Endothelial cell of umbilical vein (primary cell): ENCODE results near the gene SPSB3. TPM values are rescaled to one million over a fixed set of nuclear protein-coding genes. Genes with fewer than 3 reads are reported as not detected.

Source experiments
- BruUV-seq: library from RNA; stranded (reverse); fragments of 400-500 nt; replicated peaks from 2 replicates; lab custom pipeline; 2021; lab: Mats Ljungman, UMichigan
- CTCF ChIA-PET: fragments of 300-600, 350-600 bp; sonication (Branson Sonifier 250); formaldehyde crosslinking; loops from one replicate; lab custom pipeline; 2021; ENCODE audit warnings: antibody characterized with exemption, inconsistent platforms; lab: Charles Lee
- POLR2A ChIA-PET: fragments of 300-600, 350-600 bp; sonication (Branson Sonifier 250); formaldehyde crosslinking; loops from one replicate; lab custom pipeline; 2021; ENCODE audit warnings: antibody characterized with exemption, inconsistent platforms; lab: Charles Lee
- DNase-seq: peaks from one replicate; pipeline ENCODE4 v3.0.0-alpha.2; 2011; ENCODE audit warnings: low read depth, low spot score
- FAIRE-seq: peaks from 2 replicates; lab custom pipeline; 2011; peaks lifted over from hg19 to GRCh38; lab: Jason Lieb, UNC
- H2AFZ ChIP-seq: 2 replicates; pipeline ENCODE4 v1.6.0; 2012; ENCODE audit warnings: low read depth, low read length, control low read depth, inconsistent platforms
- H3K27ac ChIP-seq: 2 replicates; pipeline ENCODE4 v1.5.1; 2011; ENCODE audit warnings: low read depth, mild to moderate bottlenecking, control low read depth, low read length, moderate library complexity; ENCODE audit not compliant: insufficient read depth
- H3K27me3 ChIP-seq, 2 experiments: 2 replicates each; pipeline versions ENCODE4 v1.6.0 to v1.6.1; 2011; ENCODE audit warnings: low read length in 2 of 2, mixed read lengths in 1 of 2; ENCODE audit not compliant: control insufficient read depth in 2 of 2, insufficient read depth in 2 of 2
- H3K36me3 ChIP-seq, 2 experiments: 2 replicates in 1 of 2; 3 replicates in 1 of 2; pipeline ENCODE4 v1.5.1; 2011; ENCODE audit warnings: low read length in 2 of 2, mild to moderate bottlenecking in 1 of 2, moderate library complexity in 1 of 2; ENCODE audit not compliant: control insufficient read depth in 2 of 2, insufficient read depth in 2 of 2; ENCODE audit errors: extremely low read depth in 1 of 2
- H3K4me1 ChIP-seq: 3 replicates; pipeline ENCODE4 v1.5.1; 2011; ENCODE audit warnings: mild to moderate bottlenecking, low read length; ENCODE audit not compliant: control insufficient read depth, insufficient read depth; ENCODE audit errors: extremely low read depth
- H3K4me2 ChIP-seq: 2 replicates; pipeline ENCODE4 v1.6.1; 2011; ENCODE audit warnings: low read length, control low read depth, mixed read lengths; ENCODE audit not compliant: insufficient read depth
- H3K4me3 ChIP-seq, 3 experiments: fragments of 200-600 bp in 1 of 3; sonication (generic), shearing (Covaris generic) in 1 of 3; replicated peaks in 1 of 3; 2 replicates each; pipeline ENCODE4 v1.5.1; 2011 to 2016; ENCODE audit warnings: control low read depth in 3 of 3, low read length in 3 of 3, mild to moderate bottlenecking in 2 of 3, inconsistent platforms in 1 of 3, low read depth in 1 of 3, moderate library complexity in 1 of 3; ENCODE audit not compliant: insufficient read depth in 1 of 3
- H3K79me2 ChIP-seq: 2 replicates; pipeline ENCODE4 v1.6.0; 2012; ENCODE audit warnings: low read length, inconsistent platforms; ENCODE audit not compliant: control insufficient read depth, insufficient read depth
- H3K9ac ChIP-seq: replicated peaks from 2 replicates; pipeline ENCODE3; 2011; ENCODE audit warnings: low read length, control low read depth; ENCODE audit not compliant: insufficient read depth; ENCODE audit errors: extremely low read depth
- H3K9me1 ChIP-seq: replicated peaks from 3 replicates; pipeline ENCODE4 v1.6.0; 2011; ENCODE audit warnings: mild to moderate bottlenecking, low read length; ENCODE audit not compliant: control insufficient read depth, insufficient read depth; ENCODE audit errors: extremely low read depth
- H3K9me3 ChIP-seq: replicated peaks from 2 replicates; pipeline ENCODE4 v1.5.1; 2012; ENCODE audit warnings: low read length, inconsistent platforms; ENCODE audit not compliant: control insufficient read depth, insufficient read depth
- H4K20me1 ChIP-seq: replicated peaks from 2 replicates; pipeline ENCODE3; 2011; ENCODE audit warnings: mild to moderate bottlenecking, low read length; ENCODE audit not compliant: control insufficient read depth, insufficient read depth; ENCODE audit errors: extremely low read depth
- CTCF ChIP-seq, 2 donors: IDR thresholded peaks; 1 replicate in 1 of 2; 2 replicates in 1 of 2; pipeline ENCODE4 v1.5.1; 2011; ENCODE audit warnings: low read length in 2 of 2, mild to moderate bottlenecking in 2 of 2, moderate library complexity in 2 of 2, control low read depth in 1 of 2, inconsistent platforms in 1 of 2, low read depth in 1 of 2; ENCODE audit not compliant: insufficient read depth in 1 of 2; ENCODE audit errors: extremely low read depth in 1 of 2
- EZH2 ChIP-seq: IDR thresholded peaks from 2 replicates; pipeline ENCODE4 v1.6.1; 2012; ENCODE audit warnings: borderline replicate concordance, low read depth, mild to moderate bottlenecking, moderate library complexity, low read length, inconsistent platforms; ENCODE audit not compliant: severe bottlenecking
- FOS ChIP-seq: IDR thresholded peaks from 2 replicates; pipeline ENCODE4 v1.6.1; 2011; ENCODE audit warnings: mild to moderate bottlenecking, low read length, moderate library complexity, borderline replicate concordance; ENCODE audit not compliant: insufficient read depth
- GATA2 ChIP-seq: IDR thresholded peaks from 2 replicates; pipeline ENCODE4 v1.7.0; 2011; ENCODE audit warnings: low read depth, mild to moderate bottlenecking, moderate library complexity, mixed read lengths, low read length; ENCODE audit not compliant: insufficient read length, insufficient read depth
- JUN ChIP-seq: IDR thresholded peaks from 2 replicates; pipeline ENCODE4 v1.6.1; 2011; ENCODE audit warnings: borderline replicate concordance, low read depth; ENCODE audit not compliant: insufficient read length, insufficient read depth
- MAX ChIP-seq: IDR thresholded peaks from 2 replicates; pipeline ENCODE4 v1.6.1; 2011; ENCODE audit not compliant: insufficient read depth, insufficient read length
- MYC ChIP-seq: IDR thresholded peaks from one replicate; pipeline ENCODE4 v1.6.1; 2011; ENCODE audit warnings: mild to moderate bottlenecking, low read depth, low read length
- POLR2A ChIP-seq: IDR thresholded peaks from 2 replicates; pipeline ENCODE4 v1.6.1; 2012; ENCODE audit warnings: low read depth, mild to moderate bottlenecking, control low read depth, low read length
- POLR2AphosphoS5 ChIP-seq: IDR thresholded peaks from 2 replicates; pipeline ENCODE4 v1.6.1; 2012; ENCODE audit warnings: low read depth, mild to moderate bottlenecking, control low read depth, low read length, moderate library complexity; ENCODE audit not compliant: insufficient read depth
- dilution Hi-C: fragments of 300-500 bp; cut with MboI; formaldehyde crosslinking; loops from one replicate; pipeline ENCODE4 v1.15.0; 2019; ENCODE audit warnings: low sequenced_read_pairs; ENCODE audit not compliant: extremely low pct_ligation_motif_present
- intact Hi-C: fragments of 100-400 bp; cut with micrococcal nuclease; formaldehyde crosslinking; loops from one replicate; pipeline ENCODE4 v1.10.0; 2022
- polyA plus RNA-seq, 4 experiments: library from polyadenylated mRNA; depleted of rRNA in 3 of 4; stranded (reverse) in 3 of 4; unstranded in 1 of 4; fragments of >200 nt; gene quantifications; 2 replicates each; pipeline versions ENCODE4 v1.2.1 to v1.2.3, GENCODE V29; 2011 to 2012; ENCODE audit warnings: missing spikeins in 1 of 4
- total RNA-seq: library from RNA; stranded (reverse); gene quantifications from 2 replicates; pipeline ENCODE4 v1.2.3, GENCODE V29; 2021

SPSB3 gene
- total and polyA plus RNA-seq, 2 donors (not counting 3 experiments of a cell fraction or from before 2014, with no cell fraction given): 39.0 to 86.2 TPM

GRCh38 chr16:1780677-1781072 lies 1.7 kb downstream of the SPSB3 start:
- BruUV-seq: TSS peak; percentile 44

More at GRCh38 chr16:1780677-1781072, 1.7 kb downstream of the SPSB3 start:
- no peak overlapping the region for H3K27ac ChIP-seq
- peaks cover 0 to 40% of the 10 kb centered on the region in 2 experiments for H3K36me3 ChIP-seq
- H3K9ac ChIP-seq: no peak overlapping the region
- no peak for FAIRE-seq
- peaks cover 14% of the 10 kb centered on the region for H3K4me1 ChIP-seq
- dilution Hi-C loops: no loop called here
- DNase-seq: no peak
- peaks cover 21% of the 10 kb centered on the region for H3K79me2 ChIP-seq
- POLR2A ChIA-PET: interaction anchor here (1.2 kb wide), 1 partner anchor 360 kb away, joined by 3 read pairs; the partner anchor contains the start of gene UQCC4
- TF ChIP-seq MAX: no peak
- TF ChIP-seq POLR2A: no peak
- TF ChIP-seq FOS: no peak
- no peak for TF ChIP-seq CTCF (IDR thresholded peaks at IDR 0.05; ENCODE audit: extremely low read depth in 1 of 2, insufficient read depth in 1 of 2, low read depth in 1 of 2, low read length in 2 of 2)
- no peak for TF ChIP-seq EZH2
- no peak for TF ChIP-seq POLR2AphosphoS5
- TF ChIP-seq JUN: no peak
- TF ChIP-seq MYC: no peak
- no peak for TF ChIP-seq GATA2
- H3K4me2 ChIP-seq: no peak overlapping the region
- H3K9me1 ChIP-seq: no peaks in the 10 kb centered on the region
- H2AFZ ChIP-seq: no peak overlapping the region
- no peaks in the 10 kb centered on the region for H3K9me3 ChIP-seq
- H4K20me1 ChIP-seq: no peaks in the 10 kb centered on the region
- CTCF ChIA-PET: interaction anchor here (1.5 kb wide), 1 partner anchor 73 kb away, joined by 3 read pairs; no protein-coding TSS in a partner anchor
- H3K4me3 ChIP-seq: no peak overlapping the region
- intact Hi-C loops: loop anchor here (5.0 to 10.0 kb wide), 2 partner anchors 358 to 476 kb away; partner anchors contain the start of genes UBE2I and UQCC4
- H3K27me3 ChIP-seq: no peaks in the 10 kb centered on the region
